SU-DHL-6 (cell line): Measurements from ENCODE around the gene DDX42.

Experiments
- CTCF ChIP-seq: fragments of 200-600 bp; sonication (generic); IDR thresholded peaks from one replicate; pipeline ENCODE4 v1.5.1; 2017; ENCODE audit warnings: antibody characterized with exemption, mild to moderate bottlenecking, low read length, moderate library complexity; ENCODE audit not compliant: insufficient read depth, poor library complexity, severe bottlenecking
- EZH2phosphoT487 ChIP-seq: fragments of 200-600 bp; sonication (generic), shearing (Covaris generic); conservative IDR thresholded peaks from 2 replicates; pipeline ENCODE4 v1.6.1; 2018; ENCODE audit warnings: mild to moderate bottlenecking, antibody characterized with exemption, low read length, moderate library complexity, mixed read lengths

DNA sequence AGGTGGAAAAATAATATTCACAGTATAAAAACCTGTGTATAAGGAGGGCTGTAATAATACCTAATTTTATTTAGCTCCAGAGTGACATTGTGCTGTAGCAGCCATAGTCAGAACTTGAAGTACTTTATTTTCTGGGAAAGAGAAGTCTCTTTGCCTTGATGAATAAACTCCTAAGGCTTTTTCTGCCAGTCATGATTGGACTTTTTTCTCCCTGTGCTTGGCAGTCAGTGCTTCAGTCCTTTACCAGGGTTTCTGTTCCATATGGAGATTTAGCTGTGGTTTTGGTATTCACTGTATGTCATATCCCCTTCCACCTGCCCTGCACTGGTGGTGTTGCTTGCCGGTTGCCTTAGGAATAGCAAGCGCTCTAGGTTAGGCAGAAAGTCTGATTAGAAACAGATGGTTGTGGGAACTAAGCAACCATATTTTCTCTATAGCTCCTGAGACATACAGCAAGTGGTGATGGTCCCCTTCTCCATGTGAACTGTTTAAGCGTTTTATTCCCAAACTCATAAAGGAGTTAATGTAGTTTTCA lies 24.7 kb downstream of the DDX42 start:
- TF ChIP-seq EZH2phosphoT487 (no peak), CTCF (no peak)
